HepG2 (cell line): ENCODE measurements around the gene ITPK1. TPM values are rescaled to one million over a fixed set of nuclear protein-coding genes. Genes with fewer than 3 reads are reported as not detected.

Source experiments
- CHCHD3 ChIP-seq: sonication (generic); formaldehyde crosslinking; IDR thresholded peaks from 2 replicates; pipeline ENCODE4 v1.8.0; 2022; ENCODE audit warnings: mild to moderate bottlenecking, missing genetic modification reagents, moderate library complexity
- FOXJ3 ChIP-seq: sonication (generic); formaldehyde crosslinking; IDR thresholded peaks from 2 replicates; pipeline ENCODE4 v1.4.0; 2020; ENCODE audit warnings: missing genetic modification reagents, mild to moderate bottlenecking, borderline replicate concordance
- GATAD1 ChIP-seq: IDR thresholded peaks from 2 replicates; pipeline ENCODE4 v1.6.1; 2016; ENCODE audit warnings: missing genetic modification reagents, missing compliant biosample characterization
- HDAC6 ChIP-seq: fragments of 200-600 bp; sonication (generic); IDR thresholded peaks from 2 replicates; pipeline ENCODE4 v1.7.0; 2017; ENCODE audit warnings: mild to moderate bottlenecking, antibody characterized with exemption, low read length, low read depth
- HOXA5 ChIP-seq: sonication (generic); formaldehyde crosslinking; IDR thresholded peaks from 2 replicates; pipeline ENCODE4 v1.4.0; 2020; ENCODE audit warnings: missing genetic modification reagents
- IKZF4 ChIP-seq: sonication (generic); formaldehyde crosslinking; IDR thresholded peaks from 2 replicates; pipeline ENCODE4 v1.5.1; 2020; ENCODE audit warnings: borderline replicate concordance, mild to moderate bottlenecking, low read depth, missing genetic modification reagents; ENCODE audit errors: not compliant biosample characterization
- KDM5B ChIP-seq: sonication (generic); formaldehyde crosslinking; IDR thresholded peaks from 2 replicates; pipeline ENCODE4 v1.4.0; 2020; ENCODE audit warnings: missing genetic modification reagents, mild to moderate bottlenecking, borderline replicate concordance
- PCBP2 ChIP-seq: fragments of 200-400 bp; formaldehyde crosslinking; optimal IDR thresholded peaks from 2 replicates; pipeline ENCODE3; 2018; ENCODE audit warnings: low read length, low read depth; ENCODE audit not compliant: poor library complexity, severe bottlenecking
- PITX1 ChIP-seq: sonication (generic); formaldehyde crosslinking; IDR thresholded peaks from 2 replicates; pipeline ENCODE4 v1.5.1; 2020; ENCODE audit warnings: mild to moderate bottlenecking, missing genetic modification reagents
- POLR2AphosphoS2 ChIP-seq: IDR thresholded peaks from 2 replicates; pipeline ENCODE4 v1.6.1; 2011; ENCODE audit warnings: low read depth, low read length, improper control_type of control experiment
- POLR2G ChIP-seq: fragments of 200-400 bp; formaldehyde crosslinking; IDR thresholded peaks from 2 replicates; pipeline ENCODE4 v1.6.1; 2018; ENCODE audit warnings: mild to moderate bottlenecking, low read depth, low read length, moderate library complexity
- SCMH1 ChIP-seq: sonication (generic); formaldehyde crosslinking; IDR thresholded peaks from 2 replicates; pipeline ENCODE4 v1.9.0; 2021; ENCODE audit warnings: missing genetic modification reagents, mild to moderate bottlenecking, borderline replicate concordance
- TAF1 ChIP-seq: sonication (generic); formaldehyde crosslinking; IDR thresholded peaks from 2 replicates; pipeline ENCODE4 v1.4.0; 2020; ENCODE audit warnings: missing genetic modification reagents
- ZNF282 ChIP-seq: fragments of 450-650 bp; IDR thresholded peaks from 2 replicates; pipeline ENCODE4 v1.6.1; 2018; ENCODE audit not compliant: partially characterized antibody
- ZNF292 ChIP-seq: sonication (generic); formaldehyde crosslinking; IDR thresholded peaks from 2 replicates; pipeline ENCODE4 v1.8.1; 2022; ENCODE audit warnings: mild to moderate bottlenecking, low read depth, missing genetic modification reagents, borderline replicate concordance
- ZNF484 ChIP-seq: sonication (generic); formaldehyde crosslinking; IDR thresholded peaks from 2 replicates; pipeline ENCODE4 v1.5.1; 2020; ENCODE audit warnings: mild to moderate bottlenecking, low read depth, missing genetic modification reagents, borderline replicate concordance
- polyA plus RNA-seq, 8 experiments: library from polyadenylated mRNA; depleted of rRNA in 3 of 8; stranded (reverse) in 7 of 8; unstranded in 1 of 8; fragments of >200 nt; fragmentation: Illumina TruSeq in 4 of 8; extraction: Trizol in 4 of 8; gene quantifications; 2 replicates each; pipeline versions ENCODE4 v1.2.1 to v1.2.3, GENCODE V29; 2011 to 2016; ENCODE audit warnings: low read depth in 4 of 8, missing spikeins in 1 of 8, mixed read lengths in 1 of 8; ENCODE audit not compliant: insufficient read depth in 1 of 8
- total RNA-seq, 5 experiments: library from RNA; depleted of rRNA; stranded (reverse); fragments of >200 nt; fragmentation: Illumina TruSeq; extraction: Trizol; gene quantifications; 2 replicates each; pipeline ENCODE4 v1.2.3, GENCODE V29; 2016; ENCODE audit warnings: low read depth in 1 of 5
- TF ChIP-seq, protein P1 (sequence below): sonication (generic); formaldehyde crosslinking; IDR thresholded peaks from 2 replicates; pipeline ENCODE4 v1.5.0; 2020; ENCODE audit warnings: missing genetic modification reagents
- TF ChIP-seq, protein P2 (sequence below): sonication (generic); formaldehyde crosslinking; IDR thresholded peaks from 2 replicates; pipeline ENCODE4 v1.4.0; 2020; ENCODE audit warnings: missing genetic modification reagents
- TF ChIP-seq, protein P3 (sequence below): sonication (generic); formaldehyde crosslinking; IDR thresholded peaks from 2 replicates; pipeline ENCODE4 v1.4.0; 2020; ENCODE audit warnings: mild to moderate bottlenecking, missing genetic modification reagents
- TF ChIP-seq, protein P4 (sequence below): IDR thresholded peaks from 2 replicates; pipeline ENCODE4 v1.6.1; 2018; ENCODE audit warnings: missing genetic modification reagents
- TF ChIP-seq, protein P5 (sequence below): sonication (generic); formaldehyde crosslinking; IDR thresholded peaks from 2 replicates; pipeline ENCODE4 v1.8.1; 2023; ENCODE audit warnings: mild to moderate bottlenecking, moderate library complexity, missing genetic modification reagents
- TF ChIP-seq, protein P6 (sequence below): sonication (generic); formaldehyde crosslinking; IDR thresholded peaks from 2 replicates; pipeline ENCODE4 v1.5.0; 2020; ENCODE audit warnings: missing genetic modification reagents

Gene ITPK1
- total and polyA plus RNA-seq, 2 of the 13 experiments (the other 11 are each of a cell fraction or from before 2014, with no cell fraction given): 20.5 to 47.5 TPM

DNA sequence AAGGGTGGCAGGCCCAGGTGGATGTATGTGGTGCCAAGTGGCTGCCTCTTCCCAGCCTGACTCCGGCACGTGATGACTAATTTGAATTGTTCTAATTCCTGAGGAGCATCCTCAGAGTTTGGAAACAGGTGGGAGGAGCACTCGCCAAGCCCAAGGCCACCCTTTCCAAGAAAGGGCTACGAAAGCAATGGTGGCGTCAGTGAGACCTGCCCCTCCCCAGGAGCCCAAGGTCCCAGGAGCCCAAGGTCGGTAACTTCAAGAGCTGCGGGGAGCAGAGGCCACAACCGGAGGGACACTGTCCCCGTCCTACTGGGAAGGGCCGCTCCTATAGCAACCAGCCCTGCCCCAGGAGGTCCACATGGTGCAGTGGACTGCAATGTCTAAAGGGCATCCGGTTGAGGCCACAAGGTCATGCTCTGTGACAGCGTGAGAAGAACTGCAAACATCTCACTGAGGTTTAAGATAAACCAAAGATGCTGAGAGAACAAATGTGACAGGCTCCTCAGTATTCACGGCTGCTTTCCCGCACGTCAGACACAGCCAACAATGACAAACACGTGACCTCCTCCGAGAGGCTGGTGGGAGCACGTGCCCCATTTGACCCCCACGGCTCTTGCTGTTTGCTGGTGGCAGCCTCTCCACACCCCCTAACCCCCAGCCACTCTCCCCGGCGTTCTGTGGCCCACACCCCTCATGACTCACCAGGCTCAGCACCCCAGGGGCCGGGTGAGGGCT is 79.6 kb downstream of the ITPK1 start (continued):
- no peak for TF ChIP-seq CHCHD3
- peak; percentile 85; the same call in 1 of the 2 replicates for TF ChIP-seq ZNF292 (CRISPR knock-in tag)
- TF ChIP-seq IKZF4: no peak
- TF ChIP-seq HDAC6: no peak
- TF ChIP-seq, protein P1, sequence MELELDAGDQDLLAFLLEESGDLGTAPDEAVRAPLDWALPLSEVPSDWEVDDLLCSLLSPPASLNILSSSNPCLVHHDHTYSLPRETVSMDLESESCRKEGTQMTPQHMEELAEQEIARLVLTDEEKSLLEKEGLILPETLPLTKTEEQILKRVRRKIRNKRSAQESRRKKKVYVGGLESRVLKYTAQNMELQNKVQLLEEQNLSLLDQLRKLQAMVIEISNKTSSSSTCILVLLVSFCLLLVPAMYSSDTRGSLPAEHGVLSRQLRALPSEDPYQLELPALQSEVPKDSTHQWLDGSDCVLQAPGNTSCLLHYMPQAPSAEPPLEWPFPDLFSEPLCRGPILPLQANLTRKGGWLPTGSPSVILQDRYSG (CRISPR knock-in tag): no peak
- TF ChIP-seq POLR2AphosphoS2: no peak
- TF ChIP-seq, protein P2, sequence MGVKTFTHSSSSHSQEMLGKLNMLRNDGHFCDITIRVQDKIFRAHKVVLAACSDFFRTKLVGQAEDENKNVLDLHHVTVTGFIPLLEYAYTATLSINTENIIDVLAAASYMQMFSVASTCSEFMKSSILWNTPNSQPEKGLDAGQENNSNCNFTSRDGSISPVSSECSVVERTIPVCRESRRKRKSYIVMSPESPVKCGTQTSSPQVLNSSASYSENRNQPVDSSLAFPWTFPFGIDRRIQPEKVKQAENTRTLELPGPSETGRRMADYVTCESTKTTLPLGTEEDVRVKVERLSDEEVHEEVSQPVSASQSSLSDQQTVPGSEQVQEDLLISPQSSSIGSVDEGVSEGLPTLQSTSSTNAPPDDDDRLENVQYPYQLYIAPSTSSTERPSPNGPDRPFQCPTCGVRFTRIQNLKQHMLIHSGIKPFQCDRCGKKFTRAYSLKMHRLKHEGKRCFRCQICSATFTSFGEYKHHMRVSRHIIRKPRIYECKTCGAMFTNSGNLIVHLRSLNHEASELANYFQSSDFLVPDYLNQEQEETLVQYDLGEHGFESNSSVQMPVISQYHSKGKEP: no peak
- TF ChIP-seq, protein P3, sequence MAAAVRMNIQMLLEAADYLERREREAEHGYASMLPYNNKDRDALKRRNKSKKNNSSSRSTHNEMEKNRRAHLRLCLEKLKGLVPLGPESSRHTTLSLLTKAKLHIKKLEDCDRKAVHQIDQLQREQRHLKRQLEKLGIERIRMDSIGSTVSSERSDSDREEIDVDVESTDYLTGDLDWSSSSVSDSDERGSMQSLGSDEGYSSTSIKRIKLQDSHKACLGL (CRISPR knock-in tag): peak; percentile 79
- TF ChIP-seq, protein P4, sequence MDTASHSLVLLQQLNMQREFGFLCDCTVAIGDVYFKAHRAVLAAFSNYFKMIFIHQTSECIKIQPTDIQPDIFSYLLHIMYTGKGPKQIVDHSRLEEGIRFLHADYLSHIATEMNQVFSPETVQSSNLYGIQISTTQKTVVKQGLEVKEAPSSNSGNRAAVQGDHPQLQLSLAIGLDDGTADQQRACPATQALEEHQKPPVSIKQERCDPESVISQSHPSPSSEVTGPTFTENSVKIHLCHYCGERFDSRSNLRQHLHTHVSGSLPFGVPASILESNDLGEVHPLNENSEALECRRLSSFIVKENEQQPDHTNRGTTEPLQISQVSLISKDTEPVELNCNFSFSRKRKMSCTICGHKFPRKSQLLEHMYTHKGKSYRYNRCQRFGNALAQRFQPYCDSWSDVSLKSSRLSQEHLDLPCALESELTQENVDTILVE: peak; percentile 65; the same call in 1 of the 2 replicates
- TF ChIP-seq, protein P5, sequence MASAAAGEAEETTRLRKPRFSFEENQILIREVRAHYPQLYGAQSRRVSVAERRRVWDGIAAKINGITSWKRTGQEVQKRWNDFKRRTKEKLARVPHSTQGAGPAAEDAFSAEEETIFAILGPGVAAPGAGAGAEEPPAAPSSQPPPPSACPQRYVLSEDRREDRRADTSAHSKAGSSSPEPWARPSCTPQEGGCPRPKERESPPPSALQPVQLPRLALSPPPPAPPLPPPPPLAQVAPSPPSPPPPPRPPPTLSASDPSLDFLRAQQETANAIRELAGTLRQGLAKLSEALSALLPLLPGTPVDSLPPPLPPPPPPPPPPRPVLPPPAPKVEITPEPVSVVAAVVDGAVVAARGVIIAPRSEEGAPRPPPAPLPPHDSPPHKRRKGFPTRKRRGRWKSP (CRISPR knock-in tag): peak; percentile 62; the same call in 1 of the 2 replicates
- TF ChIP-seq SCMH1 (CRISPR knock-in tag): no peak
- TF ChIP-seq GATAD1 (CRISPR knock-in tag): peak; percentile 33; the same call in 1 of the 2 replicates
- no peak for TF ChIP-seq PCBP2
- TF ChIP-seq PITX1 (CRISPR knock-in tag): peak; percentile 35; the same call in 1 of the 2 replicates
- no peak for TF ChIP-seq TAF1
- no peak for TF ChIP-seq POLR2G
- TF ChIP-seq FOXJ3 (CRISPR knock-in tag): peak; percentile 67; the same call in 1 of the 2 replicates
- TF ChIP-seq ZNF282: no peak
- TF ChIP-seq, protein P6, sequence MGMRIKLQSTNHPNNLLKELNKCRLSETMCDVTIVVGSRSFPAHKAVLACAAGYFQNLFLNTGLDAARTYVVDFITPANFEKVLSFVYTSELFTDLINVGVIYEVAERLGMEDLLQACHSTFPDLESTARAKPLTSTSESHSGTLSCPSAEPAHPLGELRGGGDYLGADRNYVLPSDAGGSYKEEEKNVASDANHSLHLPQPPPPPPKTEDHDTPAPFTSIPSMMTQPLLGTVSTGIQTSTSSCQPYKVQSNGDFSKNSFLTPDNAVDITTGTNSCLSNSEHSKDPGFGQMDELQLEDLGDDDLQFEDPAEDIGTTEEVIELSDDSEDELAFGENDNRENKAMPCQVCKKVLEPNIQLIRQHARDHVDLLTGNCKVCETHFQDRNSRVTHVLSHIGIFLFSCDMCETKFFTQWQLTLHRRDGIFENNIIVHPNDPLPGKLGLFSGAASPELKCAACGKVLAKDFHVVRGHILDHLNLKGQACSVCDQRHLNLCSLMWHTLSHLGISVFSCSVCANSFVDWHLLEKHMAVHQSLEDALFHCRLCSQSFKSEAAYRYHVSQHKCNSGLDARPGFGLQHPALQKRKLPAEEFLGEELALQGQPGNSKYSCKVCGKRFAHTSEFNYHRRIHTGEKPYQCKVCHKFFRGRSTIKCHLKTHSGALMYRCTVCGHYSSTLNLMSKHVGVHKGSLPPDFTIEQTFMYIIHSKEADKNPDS (CRISPR knock-in tag): no peak
- no peak for TF ChIP-seq HOXA5 (CRISPR knock-in tag)
- TF ChIP-seq KDM5B (CRISPR knock-in tag): peak; percentile 43; the same call in 1 of the 2 replicates
- no peak for TF ChIP-seq ZNF484 (CRISPR knock-in tag)
